ENCODE data around the gene C5orf15. TPM values are rescaled to one million over a fixed set of nuclear protein-coding genes. Genes with fewer than 3 reads are reported as not detected.

The C5orf15 gene
- total and polyA plus RNA-seq, 2 experiments from 2014 or later: 37.7 to 61.4 TPM

GRCh38 chr5:133967124-133967523, 1.3 kb downstream of the C5orf15 start:
- H3K9me2 ChIP-seq (ENCODE audit: insufficient read depth): no peaks in the 10 kb centered on the region
- Mint-ChIP-seq H3K9me3 (no peaks in the 10 kb centered on the region), H3K27me3 (ENCODE audit: insufficient read depth, low read depth, poor library complexity) (peaks cover 14% of the 10 kb centered on the region), H3K4me1 (peaks cover 11% of the 10 kb centered on the region; the same call in 2 of the 3 replicates), H3K27ac (no peak overlapping the region; the same call in 1 of the 2 replicates), H3K36me3 (ENCODE audit: low read depth) (peaks cover 5% of the 10 kb centered on the region), H3K4me3 (peak overlapping the region; percentile 97)
- H3K4me2 ChIP-seq: peak overlapping the region; percentile 94
- H3K36me3 ChIP-seq (ENCODE audit: insufficient read depth): peaks cover 8% of the 10 kb centered on the region; the same call in 1 of the 2 replicates
- TF ChIP-seq STAT1 (IDR thresholded peaks at IDR 0.05; ENCODE audit: unreplicated experiment) (no peak), ZNF114 (CRISPR knock-in tag; IDR thresholded peaks at IDR 0.05) (no peak), ZNF462 (CRISPR knock-in tag; IDR thresholded peaks at IDR 0.05) (no peak)
- H3K27me3 ChIP-seq (ENCODE audit: insufficient read depth): no peaks in the 10 kb centered on the region
- no peak for ATAC-seq
- no peaks in the 10 kb centered on the region; the same call in 1 of the 2 replicates for H3K4me1 ChIP-seq (ENCODE audit: insufficient read depth)
- H3F3A ChIP-seq (replicated peaks; ENCODE audit: low read depth): peaks cover 7% of the 10 kb centered on the region; the same call in 1 of the 2 replicates
- DNase-seq (ENCODE audit: low spot score): no peak
- peak overlapping the region; percentile 84 for H3K4me3 ChIP-seq
- H2AFZ ChIP-seq: no peak overlapping the region
- H3K79me2 ChIP-seq (replicated peaks; ENCODE audit: insufficient read depth): peaks cover 58% of the 10 kb centered on the region
- H4K20me1 ChIP-seq (replicated peaks; ENCODE audit: insufficient read depth): no peaks in the 10 kb centered on the region
- peak overlapping the region; percentile 65; the same call in 1 of the 2 replicates for H3K27ac ChIP-seq (ENCODE audit: low read depth)

- no peaks in the 10 kb centered on the region for H3K27me3 ChIP-seq (ENCODE audit: insufficient read depth)
- peaks cover 7% of the 10 kb centered on the region; the same call in 1 of the 2 replicates for H3F3A ChIP-seq (replicated peaks; ENCODE audit: low read depth)
- H3K9me2 ChIP-seq (ENCODE audit: insufficient read depth): no peaks in the 10 kb centered on the region
- no peaks in the 10 kb centered on the region; the same call in 1 of the 2 replicates for H4K20me1 ChIP-seq (replicated peaks; ENCODE audit: insufficient read depth)
- H3K79me2 ChIP-seq (replicated peaks; ENCODE audit: insufficient read depth): peaks cover 66% of the 10 kb centered on the region
- DNase-seq (ENCODE audit: low spot score): no peak
- H3K36me3 ChIP-seq (ENCODE audit: insufficient read depth): no peaks in the 10 kb centered on the region
- H3K4me3 ChIP-seq: no peak overlapping the region
- H3K9me3 Mint-ChIP-seq: no peaks in the 10 kb centered on the region
- no peak overlapping the region for H3K4me2 ChIP-seq
- H3K27me3 Mint-ChIP-seq (ENCODE audit: insufficient read depth, low read depth, poor library complexity): peaks cover 10% of the 10 kb centered on the region
- no peak overlapping the region for H3K4me3 Mint-ChIP-seq
- peaks cover 11% of the 10 kb centered on the region; the same call in 2 of the 3 replicates for H3K4me1 Mint-ChIP-seq
- ATAC-seq: no peak
- H3K36me3 Mint-ChIP-seq (ENCODE audit: low read depth): no peaks in the 10 kb centered on the region; the same call in 2 of the 3 replicates
- no peak overlapping the region for H3K27ac Mint-ChIP-seq
- H3K27ac ChIP-seq (ENCODE audit: low read depth): no peak overlapping the region
- no peak overlapping the region for H2AFZ ChIP-seq
- H3K4me1 ChIP-seq (ENCODE audit: insufficient read depth): no peaks in the 10 kb centered on the region; the same call in 1 of the 2 replicates
- TF ChIP-seq NANOG (IDR thresholded peaks at IDR 0.05; ENCODE audit: borderline replicate concordance) (no peak), JUNB (IDR thresholded peaks at IDR 0.05; ENCODE audit: unreplicated experiment) (no peak), STAT1 (IDR thresholded peaks at IDR 0.05; ENCODE audit: unreplicated experiment) (no peak), ZNF462 (CRISPR knock-in tag; IDR thresholded peaks at IDR 0.05) (no peak)
These were observed 2.3 kb downstream of the C5orf15 start for GRCh38 chr5:133966090-133966489.
